Neural cell (in vitro differentiated cells): ENCODE measurements around the gene ANKRD65. TPM values are rescaled to one million over a fixed set of nuclear protein-coding genes. Genes with fewer than 3 reads are reported as not detected.

Experiments used
- H2AFZ ChIP-seq: fragments of 200-600, 300-800 bp; sonication (generic), shearing (Covaris generic); 2 replicates; pipeline ENCODE4 v1.6.0; 2014; ENCODE audit warnings: low read depth, mild to moderate bottlenecking, antibody characterized with exemption, low read length, moderate library complexity
- H3F3A ChIP-seq: fragments of 200-600 bp; shearing (Covaris generic); 2 replicates; pipeline ENCODE4 v1.6.1; 2016; ENCODE audit warnings: mild to moderate bottlenecking, moderate library complexity, mixed read lengths, antibody characterized with exemption, low read length; ENCODE audit not compliant: insufficient read depth, poor library complexity, severe bottlenecking
- H3K27ac ChIP-seq: fragments of 200-600, 300-800 bp; sonication (generic), shearing (Covaris generic); 2 replicates; pipeline ENCODE4 v1.5.1; 2014; ENCODE audit warnings: mild to moderate bottlenecking, low read length, moderate library complexity
- H3K27me3 ChIP-seq: fragments of 300-800, 200-600 bp; sonication (generic), shearing (Covaris generic); 2 replicates; pipeline ENCODE4 v1.6.0; 2014; ENCODE audit warnings: mild to moderate bottlenecking, low read depth, low read length, moderate library complexity; ENCODE audit not compliant: insufficient read depth
- H3K36me3 ChIP-seq: fragments of 300-800, 200-600 bp; sonication (generic), shearing (Covaris generic); 2 replicates; pipeline ENCODE4 v1.5.1; 2014; ENCODE audit warnings: mild to moderate bottlenecking, antibody characterized with exemption, low read length, moderate library complexity; ENCODE audit not compliant: insufficient read depth
- H3K4me2 ChIP-seq: fragments of 300-800, 200-600 bp; sonication (generic), shearing (Covaris generic); 2 replicates; pipeline ENCODE4 v1.6.0; 2014; ENCODE audit warnings: mild to moderate bottlenecking, low read length
- H3K4me3 ChIP-seq: fragments of 300-800, 200-600 bp; sonication (generic), shearing (Covaris generic); 2 replicates; pipeline ENCODE4 v1.5.1; 2014; ENCODE audit warnings: mild to moderate bottlenecking, low read length, moderate library complexity
- H3K79me2 ChIP-seq: fragments of 200-600 bp; shearing (Covaris generic); replicated peaks from 2 replicates; pipeline ENCODE4 v1.6.0; 2014; ENCODE audit warnings: mild to moderate bottlenecking, low read length, moderate library complexity; ENCODE audit not compliant: insufficient read depth
- H3K9ac ChIP-seq: fragments of 300-800, 200-600 bp; sonication (generic), shearing (Covaris generic); 2 replicates; pipeline ENCODE4 v1.6.1; 2016; ENCODE audit warnings: mild to moderate bottlenecking, low read length, mixed read lengths
- H3K9me2 ChIP-seq: fragments of 200-600 bp; shearing (Covaris generic); 2 replicates; pipeline ENCODE4 v1.6.1; 2016; ENCODE audit warnings: mild to moderate bottlenecking, low read length, mixed read lengths; ENCODE audit not compliant: insufficient read depth
- H3K9me3 ChIP-seq: fragments of 200-600, 300-800 bp; sonication (generic), shearing (Covaris generic); 2 replicates; pipeline ENCODE4 v1.6.1; 2016; ENCODE audit warnings: mild to moderate bottlenecking, mixed run types, low read length, moderate library complexity, mixed read lengths
- H4K20me1 ChIP-seq: fragments of 200-600 bp; shearing (Covaris generic); 2 replicates; pipeline ENCODE4 v1.6.1; 2016; ENCODE audit warnings: mild to moderate bottlenecking, mixed run types; ENCODE audit not compliant: insufficient read depth
- CTCF ChIP-seq: fragments of 450-650 bp; IDR thresholded peaks from 2 replicates; pipeline ENCODE4 v1.5.1; 2014; ENCODE audit warnings: antibody characterized with exemption, mild to moderate bottlenecking, moderate library complexity; ENCODE audit not compliant: poor library complexity, severe bottlenecking
- EP300 ChIP-seq: fragments of 450-650 bp; conservative IDR thresholded peaks from 2 replicates; pipeline ENCODE4 v1.6.1; 2014; ENCODE audit warnings: antibody characterized with exemption, mild to moderate bottlenecking, moderate library complexity; ENCODE audit not compliant: poor library complexity, severe bottlenecking
- EZH2 ChIP-seq: fragments of 200-600, 300-800 bp; shearing (Covaris generic), sonication (generic); IDR thresholded peaks from 2 replicates; pipeline ENCODE4 v1.6.1; 2014; ENCODE audit warnings: antibody characterized with exemption, low read length, borderline replicate concordance, mild to moderate bottlenecking; ENCODE audit not compliant: insufficient read depth, poor library complexity, severe bottlenecking
- MXI1 ChIP-seq: fragments of 450-650 bp; conservative IDR thresholded peaks from 2 replicates; pipeline ENCODE4 v1.6.1; 2014; ENCODE audit warnings: antibody characterized with exemption, mild to moderate bottlenecking; ENCODE audit not compliant: poor library complexity, severe bottlenecking
- POLR2AphosphoS5 ChIP-seq: IDR thresholded peaks from 2 replicates; pipeline ENCODE4 v1.6.1; 2012
- RAD21 ChIP-seq: fragments of 450-650 bp; conservative IDR thresholded peaks from 2 replicates; pipeline ENCODE4 v1.6.1; 2014; ENCODE audit warnings: antibody characterized with exemption, mild to moderate bottlenecking, moderate library complexity
- REST ChIP-seq: IDR thresholded peaks from 2 replicates; pipeline ENCODE4 v1.6.1; 2012; ENCODE audit warnings: borderline replicate concordance
- SMC3 ChIP-seq: fragments of 450-650 bp; conservative IDR thresholded peaks from 2 replicates; pipeline ENCODE4 v1.6.1; 2014; ENCODE audit warnings: antibody characterized with exemption, mild to moderate bottlenecking, moderate library complexity; ENCODE audit not compliant: poor library complexity
- TAF1 ChIP-seq: IDR thresholded peaks from 2 replicates; pipeline ENCODE4 v1.6.1; 2012; ENCODE audit warnings: low read depth
- polyA plus RNA-seq: library from polyadenylated mRNA; depleted of rRNA; stranded (reverse); fragments of >200 nt; gene quantifications from 2 replicates; pipeline ENCODE4 v1.2.3, GENCODE V29; 2014

Gene ANKRD65
- polyA plus RNA-seq, 1 donor from 2014 or later: not detected

- no peak for TF ChIP-seq REST
- no peak for TF ChIP-seq RAD21
- TF ChIP-seq MXI1: no peak
- no peak for TF ChIP-seq EP300
- no peak for TF ChIP-seq CTCF
- no peak for TF ChIP-seq TAF1
- TF ChIP-seq POLR2AphosphoS5: no peak
- TF ChIP-seq EZH2: no peak
- no peak for TF ChIP-seq SMC3
- no peaks in the 10 kb centered on the region for H4K20me1 ChIP-seq
- H3K36me3 ChIP-seq: no peaks in the 10 kb centered on the region
- H2AFZ ChIP-seq: no peak overlapping the region
- peaks cover 33% of the 10 kb centered on the region for H3K79me2 ChIP-seq
- peak overlapping the region; percentile 98 for H3K4me2 ChIP-seq
- H3K4me3 ChIP-seq: peak overlapping the region; percentile 76
- no peaks in the 10 kb centered on the region for H3K9me2 ChIP-seq
- peak overlapping the region; percentile 80 for H3K27ac ChIP-seq
- no peaks in the 10 kb centered on the region for H3K9me3 ChIP-seq
- H3K27me3 ChIP-seq: no peaks in the 10 kb centered on the region
- peak overlapping the region; percentile 84 for H3K9ac ChIP-seq
- H3F3A ChIP-seq: no peaks in the 10 kb centered on the region
These were observed 21.1 kb downstream of the ANKRD65 start for GRCh38 chr1:1399872-1400575.

GRCh38 chr1:1399187-1399871, 21.7 kb downstream of the ANKRD65 start, which contains the start of gene CCNL2:
Gene CCNL2 (minus strand): TSS chr1:1399335. CDS start chr1:1399306, 29 bp downstream.
- H3K27ac ChIP-seq: peak within 1 kb of the TSS; percentile 85
- peak within 1 kb of the TSS; percentile 40 for H2AFZ ChIP-seq
- H3K9me3 ChIP-seq: no peaks in the 10 kb centered on the region
- no peaks in the 10 kb centered on the region for H3K36me3 ChIP-seq
- no peaks in the 10 kb centered on the region for H3F3A ChIP-seq
- no peaks in the 10 kb centered on the region for H3K9me2 ChIP-seq
- H3K79me2 ChIP-seq: peaks cover 33% of the 10 kb centered on the region
- H3K27me3 ChIP-seq: no peaks in the 10 kb centered on the region
- peak within 1 kb of the TSS; percentile 76 for H3K4me3 ChIP-seq
- TF ChIP-seq EZH2: no peak
- no peak for TF ChIP-seq TAF1
- peak; percentile 46 for TF ChIP-seq EP300
- peak; percentile 69 for TF ChIP-seq REST
- TF ChIP-seq MXI1: peak; percentile 93
- TF ChIP-seq POLR2AphosphoS5: peak; percentile 84
- TF ChIP-seq RAD21: peak; percentile 46
- TF ChIP-seq CTCF: peak; percentile 86
- peak; percentile 40 for TF ChIP-seq SMC3
- peak within 1 kb of the TSS; percentile 95 for H3K9ac ChIP-seq
- no peaks in the 10 kb centered on the region for H4K20me1 ChIP-seq
- peak within 1 kb of the TSS; percentile 98 for H3K4me2 ChIP-seq
